Endothelial cell of umbilical vein (primary cell): ENCODE results near the gene DTL.

ENCODE experiments used
- POLR2A ChIP-seq: IDR thresholded peaks from 2 replicates; pipeline ENCODE4 v1.6.1; 2012; ENCODE audit warnings: low read depth, mild to moderate bottlenecking, control low read depth, low read length
- POLR2AphosphoS5 ChIP-seq: IDR thresholded peaks from 2 replicates; pipeline ENCODE4 v1.6.1; 2012; ENCODE audit warnings: low read depth, mild to moderate bottlenecking, control low read depth, low read length, moderate library complexity; ENCODE audit not compliant: insufficient read depth
- TF ChIP-seq, protein P1 (sequence below), 2 donors: IDR thresholded peaks; 1 replicate in 1 of 2; 2 replicates in 1 of 2; pipeline ENCODE4 v1.5.1; 2011; ENCODE audit warnings: low read length in 2 of 2, mild to moderate bottlenecking in 2 of 2, moderate library complexity in 2 of 2, control low read depth in 1 of 2, inconsistent platforms in 1 of 2, low read depth in 1 of 2; ENCODE audit not compliant: insufficient read depth in 1 of 2; ENCODE audit errors: extremely low read depth in 1 of 2

GRCh38 chr1:212074856-212075255 is 39.3 kb downstream of the DTL start:
- TF ChIP-seq, protein P1, sequence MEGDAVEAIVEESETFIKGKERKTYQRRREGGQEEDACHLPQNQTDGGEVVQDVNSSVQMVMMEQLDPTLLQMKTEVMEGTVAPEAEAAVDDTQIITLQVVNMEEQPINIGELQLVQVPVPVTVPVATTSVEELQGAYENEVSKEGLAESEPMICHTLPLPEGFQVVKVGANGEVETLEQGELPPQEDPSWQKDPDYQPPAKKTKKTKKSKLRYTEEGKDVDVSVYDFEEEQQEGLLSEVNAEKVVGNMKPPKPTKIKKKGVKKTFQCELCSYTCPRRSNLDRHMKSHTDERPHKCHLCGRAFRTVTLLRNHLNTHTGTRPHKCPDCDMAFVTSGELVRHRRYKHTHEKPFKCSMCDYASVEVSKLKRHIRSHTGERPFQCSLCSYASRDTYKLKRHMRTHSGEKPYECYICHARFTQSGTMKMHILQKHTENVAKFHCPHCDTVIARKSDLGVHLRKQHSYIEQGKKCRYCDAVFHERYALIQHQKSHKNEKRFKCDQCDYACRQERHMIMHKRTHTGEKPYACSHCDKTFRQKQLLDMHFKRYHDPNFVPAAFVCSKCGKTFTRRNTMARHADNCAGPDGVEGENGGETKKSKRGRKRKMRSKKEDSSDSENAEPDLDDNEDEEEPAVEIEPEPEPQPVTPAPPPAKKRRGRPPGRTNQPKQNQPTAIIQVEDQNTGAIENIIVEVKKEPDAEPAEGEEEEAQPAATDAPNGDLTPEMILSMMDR (IDR thresholded peaks at IDR 0.05; ENCODE audit: extremely low read depth in 1 of 2, insufficient read depth in 1 of 2, low read depth in 1 of 2, low read length in 2 of 2), result no peak
- TF ChIP-seq POLR2AphosphoS5 (no peak), POLR2A (no peak)
